Lung (tissue), 12 donors: ENCODE measurements around the gene SLC12A8. TPM values are rescaled to one million over a fixed set of nuclear protein-coding genes. Genes with fewer than 3 reads are reported as not detected.

ENCODE experiments used
- ATAC-seq: fragments of 200-7000 bp; cut with Tn5 transposase; one replicate; pipeline ENCODE4 v1.9.1; 2020; ENCODE audit warnings: moderate number of reproducible peaks; ENCODE audit not compliant: insufficient read depth, low FRiP score
- DNase-seq, 3 donors: peaks; one replicate each; pipeline ENCODE4 v3.0.0-alpha.2; 2013 to 2017
- H3K27ac ChIP-seq, 2 donors: one replicate each; pipeline ENCODE4 v1.5.1; 2013; ENCODE audit warnings: mild to moderate bottlenecking in 2 of 2, moderate library complexity in 2 of 2, control low read depth in 1 of 2, inconsistent platforms in 1 of 2, low read depth in 1 of 2, low read length in 1 of 2
- H3K27me3 ChIP-seq, 3 donors: one replicate each; pipeline ENCODE4 v1.5.1; 2013; ENCODE audit warnings: low read length in 2 of 3; ENCODE audit not compliant: control insufficient read depth in 3 of 3, insufficient read depth in 3 of 3
- H3K36me3 ChIP-seq, 4 donors: one replicate each; pipeline ENCODE4 v1.5.1; 2013; ENCODE audit warnings: low read length in 4 of 4, mild to moderate bottlenecking in 1 of 4, moderate library complexity in 1 of 4; ENCODE audit not compliant: control insufficient read depth in 4 of 4, insufficient read depth in 4 of 4
- H3K4me1 ChIP-seq, 5 donors: one replicate each; pipeline ENCODE4 v1.5.1; 2013; ENCODE audit warnings: low read length in 5 of 5, mild to moderate bottlenecking in 2 of 5, moderate library complexity in 1 of 5; ENCODE audit not compliant: control insufficient read depth in 5 of 5, insufficient read depth in 5 of 5
- H3K4me3 ChIP-seq: one replicate; pipeline ENCODE4 v1.5.1; 2013; ENCODE audit warnings: mild to moderate bottlenecking, control low read depth, moderate library complexity
- H3K9ac ChIP-seq, 2 donors: one replicate each; pipeline ENCODE4 v1.5.1; 2013; ENCODE audit warnings: low read length in 2 of 2, control low read depth in 1 of 2; ENCODE audit not compliant: insufficient read depth in 1 of 2
- H3K9me3 ChIP-seq, 4 donors: one replicate each; pipeline ENCODE4 v1.5.1; 2013; ENCODE audit warnings: low read length in 3 of 4, mild to moderate bottlenecking in 1 of 4, moderate library complexity in 1 of 4; ENCODE audit not compliant: control insufficient read depth in 4 of 4, insufficient read depth in 3 of 4
- WGBS, 2 donors: extraction: QIAGEN DNeasy Blood & Tissue Kit; methylation state at CpG; one replicate each; pipeline ENCODE4 v1.1.7; 2013; 5-methylcytosine and 5-hydroxymethylcytosine counted together
- polyA plus RNA-seq, 2 donors: library from polyadenylated mRNA; stranded (reverse); fragments of 200-250 nt; gene quantifications; one replicate each; pipeline ENCODE4 v1.2.1, GENCODE V29; 2013
- total RNA-seq, 2 donors: library from RNA; depleted of rRNA in 1 of 2; stranded (reverse); fragments of >200 nt in 1 of 2; gene quantifications; one replicate each; pipeline ENCODE4 v1.2.1, GENCODE V29; 2014 to 2021
- TF ChIP-seq, protein P1 (sequence below): IDR thresholded peaks from 2 replicates; pipeline ENCODE4 v1.5.1; 2012; ENCODE audit warnings: mild to moderate bottlenecking; ENCODE audit errors: control extremely low read depth, extremely low read depth
- donor health status: control.
- donor health status: control.
- donor health status: Bipolar disorder and iron deficiency.
- donor health status: healthy.
- donor health status: DM: yes; HTN: yes; CAD: no.

The SLC12A8 gene
- total and polyA plus RNA-seq, 4 donors: 3.1 to 9.8 (median 5.8) TPM

DNA sequence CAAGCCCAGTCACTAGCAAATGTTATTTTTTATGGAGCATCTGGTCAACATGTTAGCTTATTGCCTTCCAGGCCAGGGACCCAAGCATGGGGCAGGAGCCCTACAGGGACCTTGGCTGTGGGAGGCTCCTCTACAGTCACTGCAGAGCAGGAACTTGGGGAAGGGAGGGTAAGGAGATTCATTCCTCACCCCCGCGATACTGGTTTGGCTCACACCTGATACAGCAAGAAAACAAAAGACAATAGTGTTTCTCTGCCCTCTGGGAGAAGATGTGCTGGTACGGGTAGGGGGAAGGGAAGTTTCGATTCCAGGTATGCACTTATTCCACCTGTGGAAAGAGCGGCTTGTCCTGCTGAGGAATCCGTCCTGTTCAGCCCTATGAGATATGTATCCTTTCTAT is 77.6 kb downstream of the SLC12A8 start:
- Histone ChIP-seq H3K27ac (no peak overlapping the region), H3K9ac (no peak overlapping the region), H3K4me3 (no peak overlapping the region), H3K36me3 (no peaks in the 10 kb centered on the region), H3K9me3 (no peaks in the 10 kb centered on the region), H3K27me3 (no peaks in the 10 kb centered on the region), H3K4me1 (peaks cover 0 to 7% (median 3%) of the 10 kb centered on the region in 5 donors)
- ATAC-seq (no peak), DNase-seq (no peak)
- 95 to 98% methylated on average over 6 of the region's 6 CpGs for WGBS, 2 donors
- TF ChIP-seq, protein P1, sequence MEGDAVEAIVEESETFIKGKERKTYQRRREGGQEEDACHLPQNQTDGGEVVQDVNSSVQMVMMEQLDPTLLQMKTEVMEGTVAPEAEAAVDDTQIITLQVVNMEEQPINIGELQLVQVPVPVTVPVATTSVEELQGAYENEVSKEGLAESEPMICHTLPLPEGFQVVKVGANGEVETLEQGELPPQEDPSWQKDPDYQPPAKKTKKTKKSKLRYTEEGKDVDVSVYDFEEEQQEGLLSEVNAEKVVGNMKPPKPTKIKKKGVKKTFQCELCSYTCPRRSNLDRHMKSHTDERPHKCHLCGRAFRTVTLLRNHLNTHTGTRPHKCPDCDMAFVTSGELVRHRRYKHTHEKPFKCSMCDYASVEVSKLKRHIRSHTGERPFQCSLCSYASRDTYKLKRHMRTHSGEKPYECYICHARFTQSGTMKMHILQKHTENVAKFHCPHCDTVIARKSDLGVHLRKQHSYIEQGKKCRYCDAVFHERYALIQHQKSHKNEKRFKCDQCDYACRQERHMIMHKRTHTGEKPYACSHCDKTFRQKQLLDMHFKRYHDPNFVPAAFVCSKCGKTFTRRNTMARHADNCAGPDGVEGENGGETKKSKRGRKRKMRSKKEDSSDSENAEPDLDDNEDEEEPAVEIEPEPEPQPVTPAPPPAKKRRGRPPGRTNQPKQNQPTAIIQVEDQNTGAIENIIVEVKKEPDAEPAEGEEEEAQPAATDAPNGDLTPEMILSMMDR: no peak

DNA sequence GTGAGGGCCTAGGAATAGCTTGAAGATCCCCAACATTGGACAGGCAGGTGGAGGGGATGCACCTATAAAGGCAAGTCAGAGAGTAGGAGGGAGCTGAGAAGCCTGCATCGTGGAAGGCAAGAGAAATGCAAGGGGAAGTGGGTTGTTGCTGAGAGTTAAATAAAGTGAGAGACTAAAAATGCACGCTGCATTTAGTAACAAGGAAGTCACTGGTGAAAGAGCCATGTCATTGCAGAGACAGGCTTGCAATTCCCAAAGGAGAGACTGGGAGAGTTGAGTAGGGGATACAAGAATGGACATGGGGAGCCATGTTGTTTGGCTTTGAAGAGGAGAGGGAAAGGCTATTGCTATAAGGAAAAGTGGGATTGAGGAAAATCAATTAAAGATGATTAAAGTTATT is 79.7 kb downstream of the SLC12A8 start:
- WGBS, 2 donors: 27 to 48% methylated on average over 2 of the region's 2 CpGs
- Histone ChIP-seq H3K9ac (no peak overlapping the region), H3K4me1 (peaks cover 0 to 12% (median 7%) of the 10 kb centered on the region in 5 donors), H3K36me3 (no peaks in the 10 kb centered on the region), H3K9me3 (no peaks in the 10 kb centered on the region), H3K27ac (no peak overlapping the region), H3K27me3 (no peaks in the 10 kb centered on the region), H3K4me3 (no peak overlapping the region)
- DNase-seq (no peak), ATAC-seq (no peak)
- TF ChIP-seq, protein P1: no peak

DNA sequence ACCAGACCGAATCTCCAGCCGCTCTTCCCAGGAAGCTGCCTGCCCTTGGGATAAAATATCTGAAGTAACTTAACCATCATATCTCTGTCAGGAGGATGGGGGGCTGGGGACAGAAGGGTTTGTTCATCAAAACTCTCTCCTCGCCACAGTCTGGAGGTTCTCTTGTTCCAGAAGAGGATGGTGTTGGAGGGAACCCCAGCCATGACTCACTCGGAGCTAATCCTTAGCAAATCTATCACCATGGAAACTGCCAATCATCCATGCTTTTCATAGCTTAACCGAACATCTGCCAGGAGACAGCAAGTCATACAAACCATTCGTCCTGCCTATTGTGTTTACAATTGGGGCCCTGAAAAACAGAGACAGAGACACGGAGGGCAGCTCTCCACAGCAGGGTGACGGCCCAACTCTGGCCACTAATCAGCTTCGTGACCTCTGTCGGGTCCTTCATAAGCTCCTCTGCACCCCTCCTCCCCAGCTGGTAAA is 83.0 kb downstream of the SLC12A8 start:
- DNase-seq (peak in 2 of 3 donors; percentile 15 to 60), ATAC-seq (peak; percentile 53)
- Histone ChIP-seq H3K27me3 (no peaks in the 10 kb centered on the region), H3K9me3 (no peaks in the 10 kb centered on the region), H3K4me3 (no peak overlapping the region), H3K27ac (peak overlapping the region in 1 of 2 donors; percentile 72), H3K36me3 (no peaks in the 10 kb centered on the region), H3K4me1 (peaks cover 0 to 9% (median 3%) of the 10 kb centered on the region in 5 donors), H3K9ac (no peak overlapping the region)
- WGBS, 2 donors: 70 to 84% methylated on average over 10 of the region's 10 CpGs
- TF ChIP-seq, protein P1: no peak

DNA sequence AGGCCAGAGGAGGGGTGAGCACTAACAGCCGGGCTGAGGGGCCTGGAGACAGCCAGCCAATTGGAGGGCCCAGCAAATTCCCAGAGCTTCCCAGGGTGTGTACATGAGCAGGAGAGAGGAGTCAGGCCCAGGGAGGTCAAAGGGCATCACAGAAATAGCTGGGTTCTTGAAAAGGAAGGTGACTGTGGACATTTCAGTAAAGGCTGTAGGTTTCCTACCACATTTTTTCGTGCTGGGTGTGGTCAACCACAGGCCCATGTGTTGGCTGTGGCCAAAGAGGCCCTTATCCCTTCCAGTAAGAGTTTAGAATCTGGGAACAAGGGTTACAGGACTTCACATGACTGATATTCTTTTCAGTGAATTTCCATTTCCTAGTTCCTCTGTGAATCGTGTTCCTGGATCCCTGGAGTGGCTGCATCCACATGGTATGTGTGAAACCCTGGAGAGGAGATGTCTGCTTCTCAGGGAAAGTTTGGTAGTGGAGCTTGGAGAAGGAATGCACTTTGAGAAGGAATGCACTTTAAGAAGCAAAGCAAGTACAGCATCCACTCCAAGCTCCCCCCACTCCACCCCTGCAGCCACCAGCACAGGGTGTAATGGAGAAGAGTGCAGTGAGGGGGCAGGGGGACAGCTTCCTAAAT is 83.6 kb downstream of the SLC12A8 start:
- H3K27me3 ChIP-seq: no peaks in the 10 kb centered on the region
- no peaks in the 10 kb centered on the region for H3K36me3 ChIP-seq
- H3K4me1 ChIP-seq: peaks cover 0 to 9% (median 3%) of the 10 kb centered on the region in 5 donors
- no peak overlapping the region for H3K9ac ChIP-seq
- H3K9me3 ChIP-seq: no peaks in the 10 kb centered on the region
- peak; percentile 45 for ATAC-seq
- TF ChIP-seq, protein P1: no peak
- H3K4me3 ChIP-seq: no peak overlapping the region
- peak in 2 of 3 donors; percentile 48 to 49 for DNase-seq
- 37 to 42% methylated on average over 3 of the region's 3 CpGs for WGBS, 2 donors
- H3K27ac ChIP-seq: peak overlapping the region in 1 of 2 donors; percentile 72
